NAMALWA (cell line): ENCODE results near the gene B4GAT1.
"Not testable (repeated sequence)": the region's sequence is repeated elsewhere in the genome, so short reads cannot be mapped to it uniquely, and the experiment has no call there.

ENCODE experiments used
- DNase-seq: peaks from one replicate; pipeline ENCODE4 v3.0.0-alpha.2; 2015; ENCODE audit warnings: low spot score

B4GAT1 gene

DNA sequence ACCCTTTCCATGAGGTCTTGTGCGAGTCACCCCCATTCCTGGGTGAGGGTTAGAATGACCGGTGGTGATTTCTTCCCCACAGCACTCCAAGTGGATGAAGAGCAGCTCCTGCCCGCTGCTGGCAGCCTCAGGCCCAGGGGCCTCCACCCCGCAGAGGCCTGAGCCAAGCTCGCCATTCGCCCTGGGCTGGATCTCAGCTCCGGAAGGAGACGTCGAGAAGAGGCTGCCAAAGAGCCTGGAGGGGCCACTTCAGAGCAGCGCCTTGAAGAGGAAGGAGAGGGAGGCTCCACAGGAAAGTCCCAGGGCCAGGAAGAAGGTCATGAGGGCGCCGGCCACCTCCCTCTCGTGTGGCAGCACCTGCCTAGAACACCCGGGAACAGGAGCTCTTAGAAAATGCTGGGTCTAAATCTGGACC lies 15.8 kb upstream of the B4GAT1 start:
- DNase-seq, result no peak

DNA sequence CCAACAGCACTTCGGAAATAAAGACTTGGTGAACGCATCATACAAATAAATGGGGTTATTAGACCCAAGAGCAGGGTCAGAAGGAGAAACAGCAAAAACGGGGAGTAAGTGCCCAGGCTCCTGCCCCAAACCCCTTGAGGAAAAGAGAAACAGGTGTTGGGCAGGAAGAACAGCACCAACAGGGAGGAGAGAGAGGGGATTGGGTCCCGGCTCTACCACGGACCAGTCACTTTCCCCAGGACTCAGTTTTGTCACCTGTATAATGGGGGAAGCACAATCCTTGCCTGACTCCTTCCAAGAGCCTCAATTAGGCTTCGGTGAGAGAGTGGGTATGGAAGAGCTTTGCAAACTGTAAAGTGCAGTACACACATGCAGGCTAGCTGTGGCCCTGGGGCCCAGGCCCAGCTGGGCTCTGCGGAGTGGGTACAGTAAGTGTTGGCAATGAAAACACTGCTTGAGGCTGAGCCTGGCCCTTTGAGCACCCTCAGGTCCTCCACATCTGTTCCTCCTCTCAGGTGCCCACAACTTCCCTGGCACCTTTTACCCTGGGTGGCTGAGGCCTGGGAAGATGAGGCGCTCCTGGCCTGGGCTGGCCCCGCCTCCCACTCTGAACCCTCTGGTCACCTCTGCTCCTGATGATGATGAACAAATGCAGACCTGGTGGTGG lies 15.2 kb upstream of the B4GAT1 start:
- DNase-seq, result no peak

DNA sequence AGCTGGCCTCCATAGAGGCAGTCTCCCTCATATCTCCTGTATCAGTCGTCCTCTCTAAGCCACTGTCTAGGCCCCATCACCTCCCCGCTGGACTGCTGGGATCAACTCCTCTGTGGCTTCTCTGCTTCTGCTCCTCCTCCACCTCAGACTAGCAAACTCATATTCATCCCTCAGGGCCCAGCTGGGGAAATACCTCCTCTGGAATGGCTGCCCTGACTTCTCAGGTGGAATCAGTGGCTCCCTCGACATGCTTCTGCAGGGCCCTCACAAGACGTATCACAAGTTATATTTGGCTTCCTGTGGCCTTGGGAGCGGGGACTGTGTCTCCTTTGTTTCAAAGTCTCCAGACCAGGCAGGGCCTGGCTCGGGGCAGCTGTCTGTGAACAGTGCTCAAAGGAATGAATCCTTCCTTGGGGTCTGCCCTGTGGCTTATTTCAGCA lies 14.1 kb upstream of the B4GAT1 start:
- no peak for DNase-seq

DNA sequence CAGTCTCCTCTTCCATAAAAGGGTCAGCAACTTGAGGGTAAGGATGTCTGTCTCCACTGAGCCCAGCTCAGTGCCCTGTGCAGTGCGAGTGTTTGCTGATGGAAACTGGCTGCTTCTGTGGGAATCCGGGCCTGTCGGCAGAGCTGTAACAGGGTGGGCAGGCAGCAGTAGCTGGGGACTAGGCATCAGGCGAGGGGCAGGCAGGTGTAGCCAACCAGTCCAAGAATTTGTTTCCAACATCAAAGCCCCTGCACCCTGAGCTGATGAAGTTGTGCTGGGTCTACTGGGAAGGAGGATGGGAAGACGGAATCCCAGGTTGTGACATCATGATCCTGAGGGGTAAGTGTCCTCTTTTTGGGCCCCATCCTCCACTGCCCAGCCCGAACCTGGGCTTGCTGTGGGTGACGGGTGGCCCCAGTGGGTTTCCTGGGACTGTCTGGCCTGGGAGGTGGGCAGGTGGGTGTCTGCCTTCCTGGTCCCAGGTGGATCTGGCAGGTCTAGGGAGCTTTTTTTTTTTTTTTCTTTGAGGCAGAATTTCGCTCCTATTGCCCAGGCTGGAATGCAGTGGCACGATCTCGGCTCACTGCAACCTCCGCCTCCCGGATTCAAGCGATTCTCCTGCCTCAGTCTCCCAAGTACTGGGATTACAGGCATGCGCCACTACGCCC lies 13.1 kb upstream of the B4GAT1 start:
- DNase-seq, result no peak

DNA sequence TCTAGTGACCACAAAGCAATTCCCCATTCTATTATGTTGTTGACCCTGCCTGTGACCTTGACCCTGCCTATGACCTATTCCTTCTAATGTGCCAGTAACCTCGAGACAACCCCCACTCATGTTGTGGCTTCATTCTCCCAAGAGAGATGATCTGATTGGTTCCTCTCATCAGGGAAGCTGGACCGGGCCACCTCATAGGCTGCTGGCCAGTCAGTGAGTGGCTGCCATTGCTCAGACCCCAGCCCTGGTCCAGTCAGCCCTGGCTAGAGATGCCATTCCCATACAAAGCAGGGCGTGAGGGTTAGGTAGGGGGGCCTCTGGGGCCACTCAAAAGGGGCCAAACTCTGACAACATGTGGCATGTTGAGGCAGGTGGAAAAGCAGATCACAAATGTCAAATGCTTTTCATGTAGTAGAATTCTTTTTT lies 12.2 kb upstream of the B4GAT1 start:
- DNase-seq, result no peak

DNA sequence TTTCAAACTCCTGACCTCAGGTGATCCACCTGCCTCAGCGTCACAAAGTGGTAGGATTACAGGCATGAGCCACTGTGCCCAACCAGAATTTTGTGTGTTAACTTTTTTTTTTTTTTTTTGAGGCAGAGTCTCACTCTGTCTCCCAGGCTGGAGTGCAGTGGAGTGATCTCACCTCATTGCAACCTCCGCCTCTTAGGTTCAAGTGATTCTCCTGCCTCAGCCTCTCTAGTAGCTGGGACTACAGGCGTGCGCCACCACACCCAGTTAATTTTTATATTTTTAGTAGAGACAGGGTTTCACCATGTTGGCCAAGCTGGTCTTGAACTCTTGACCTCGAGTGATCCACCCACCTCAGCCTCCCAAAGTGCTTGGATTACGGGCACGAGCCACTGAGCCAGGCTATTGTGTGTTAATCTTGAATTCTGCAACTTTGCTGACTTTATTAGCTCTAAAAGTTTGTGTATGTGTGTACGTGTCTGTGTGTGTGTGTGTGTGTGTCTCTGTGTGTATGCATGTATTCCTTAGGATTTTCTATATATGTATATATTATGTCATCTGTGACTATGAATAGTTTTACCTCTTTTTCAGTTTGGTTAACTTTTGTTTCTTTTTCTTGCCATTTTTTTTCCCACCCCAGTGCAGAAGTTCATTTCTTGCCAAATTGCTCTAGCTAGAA lies 3.3 kb upstream of the B4GAT1 start:
- DNase-seq, result not testable (repeated sequence)

DNA sequence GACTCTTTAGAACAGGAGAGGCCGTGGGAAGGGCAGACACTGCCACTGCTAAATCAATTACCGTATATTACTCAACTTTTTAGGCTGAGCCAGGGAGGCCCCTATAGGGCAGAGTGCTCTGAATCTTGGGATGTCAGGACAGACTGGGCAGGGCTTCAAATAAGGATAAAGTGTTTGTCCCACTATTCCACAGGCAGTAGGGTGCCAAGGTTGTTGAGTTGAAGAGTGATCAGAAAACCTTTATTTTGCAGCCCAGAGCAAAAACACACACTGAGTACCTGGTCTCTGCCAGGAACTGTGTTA lies 1.6 kb upstream of the B4GAT1 start:
- DNase-seq, result no peak

DNA sequence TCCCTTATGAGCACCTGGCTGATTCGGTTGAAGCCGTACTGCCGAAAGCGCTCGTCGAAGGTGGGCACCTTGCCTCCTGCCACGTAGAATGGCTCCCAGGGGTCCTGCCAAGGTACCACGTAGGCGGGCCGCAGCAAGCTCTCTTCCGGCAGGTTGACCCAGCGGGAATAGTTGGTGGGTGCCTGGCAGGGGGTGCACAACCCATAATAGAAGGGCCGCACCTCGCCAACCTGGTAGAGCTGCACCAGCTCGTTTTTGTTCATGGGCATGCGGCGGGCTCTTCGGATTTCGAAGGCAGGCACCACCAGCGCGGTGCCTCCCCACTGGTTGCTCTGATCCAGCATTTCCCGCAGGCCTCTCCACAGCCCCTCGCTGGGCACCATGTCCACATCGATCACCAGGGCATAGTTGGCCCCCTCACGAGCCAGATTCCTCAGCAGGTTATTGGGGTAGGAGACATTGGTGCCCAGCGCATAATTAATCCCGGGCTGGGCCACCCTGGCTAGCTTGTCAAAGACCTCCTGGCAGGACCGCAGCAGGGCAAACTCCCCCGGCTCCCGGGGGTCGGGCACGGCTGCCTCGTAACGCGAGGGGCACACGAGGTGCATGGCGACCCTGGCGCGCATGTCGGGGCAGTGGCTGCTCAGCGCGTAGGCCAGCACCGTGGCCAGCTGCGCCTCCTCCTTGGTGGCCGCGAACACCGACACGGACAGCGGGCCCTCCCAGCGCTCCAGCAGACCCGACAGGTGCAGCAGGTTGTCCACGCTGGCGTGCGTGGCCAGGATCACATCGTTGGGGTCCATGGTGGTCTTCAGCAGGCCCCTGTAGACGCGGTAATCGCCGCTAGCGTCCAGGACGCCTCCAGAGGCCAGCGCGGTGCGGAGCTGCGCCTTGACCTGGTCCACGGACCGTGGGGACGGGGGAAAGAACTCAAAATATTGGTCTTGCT lies 679 bp downstream of the B4GAT1 start:
- no peak for DNase-seq

DNA sequence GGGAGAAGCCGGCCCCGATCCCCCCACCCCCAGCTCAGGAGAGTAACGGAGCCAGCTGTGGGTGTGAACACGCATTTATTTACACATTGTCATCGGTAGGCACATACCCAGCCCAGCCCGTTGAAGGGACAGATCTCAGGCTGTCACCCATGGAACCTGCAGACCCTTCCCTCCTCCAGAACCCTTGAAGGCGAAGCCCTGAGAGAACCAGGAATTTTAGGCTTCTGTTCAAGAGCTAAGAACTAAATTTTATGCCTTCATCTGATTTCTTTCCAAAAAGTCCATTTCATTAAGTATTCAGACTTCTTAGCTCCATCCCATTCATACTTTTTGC lies 2.1 kb downstream of the B4GAT1 start:
- no peak for DNase-seq

DNA sequence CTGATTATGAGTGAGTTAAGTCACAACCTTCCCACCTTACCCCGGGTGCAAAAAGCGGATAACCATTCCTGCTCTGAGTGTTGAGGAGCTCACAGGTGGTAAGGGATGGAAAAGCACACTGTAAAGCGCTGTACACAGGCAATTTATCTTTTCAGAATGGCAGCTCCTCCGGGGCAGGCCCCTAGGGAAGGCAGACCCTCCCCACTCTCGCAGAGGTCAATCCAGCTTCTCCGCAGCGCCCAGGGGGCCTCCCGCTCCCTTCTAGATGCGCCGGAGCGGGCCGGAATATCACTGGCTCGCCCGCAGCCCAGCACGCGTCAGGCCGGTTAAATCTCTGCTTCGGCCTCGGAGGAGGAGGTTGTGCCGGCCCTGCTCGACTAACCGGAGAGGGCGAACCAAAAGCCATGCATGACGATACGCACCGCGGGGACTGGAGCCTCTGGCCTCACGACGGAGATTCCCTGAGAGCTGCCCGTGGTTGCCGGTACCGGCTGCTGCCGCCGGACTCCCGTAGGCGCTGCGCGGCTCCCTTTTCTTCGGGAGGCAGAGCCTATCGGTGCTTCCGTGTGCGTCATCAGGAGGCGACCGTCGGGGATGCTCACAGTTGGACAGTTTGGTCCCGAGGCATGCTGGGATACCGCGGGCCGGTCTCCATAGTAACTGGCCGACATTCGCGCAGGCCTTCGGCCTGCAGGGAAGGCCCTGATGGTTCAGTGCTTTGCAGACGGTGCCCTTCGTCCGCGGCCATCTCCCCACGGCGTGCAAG lies 2.7 kb downstream of the B4GAT1 start, which contains the start of gene BRMS1:
TSS of gene BRMS1 (minus strand) at position 555 of the 766 bp plus-strand sequence. CDS start 2,870 bp downstream, outside the sequence.
- DNase-seq, result peak; percentile 97

DNA sequence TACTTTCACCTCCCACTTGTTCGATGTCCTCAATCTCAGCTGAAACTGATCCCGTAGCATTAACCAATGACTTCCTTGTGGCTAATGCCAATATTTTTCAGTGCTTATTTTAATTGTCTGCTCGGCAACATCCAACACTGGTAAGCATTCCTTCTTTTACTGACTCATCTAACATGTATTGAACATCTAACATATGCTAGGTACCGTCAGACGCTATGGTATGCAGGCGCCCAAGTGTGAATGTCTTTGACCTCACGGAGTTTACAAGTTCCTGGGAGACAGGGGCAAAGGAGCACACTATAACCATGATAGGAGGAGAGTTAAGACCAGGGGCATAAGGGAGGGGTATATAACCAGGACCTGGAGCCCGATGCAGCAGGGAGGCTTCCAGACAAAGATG lies 4.3 kb downstream of the B4GAT1 start:
- DNase-seq, result no peak

DNA sequence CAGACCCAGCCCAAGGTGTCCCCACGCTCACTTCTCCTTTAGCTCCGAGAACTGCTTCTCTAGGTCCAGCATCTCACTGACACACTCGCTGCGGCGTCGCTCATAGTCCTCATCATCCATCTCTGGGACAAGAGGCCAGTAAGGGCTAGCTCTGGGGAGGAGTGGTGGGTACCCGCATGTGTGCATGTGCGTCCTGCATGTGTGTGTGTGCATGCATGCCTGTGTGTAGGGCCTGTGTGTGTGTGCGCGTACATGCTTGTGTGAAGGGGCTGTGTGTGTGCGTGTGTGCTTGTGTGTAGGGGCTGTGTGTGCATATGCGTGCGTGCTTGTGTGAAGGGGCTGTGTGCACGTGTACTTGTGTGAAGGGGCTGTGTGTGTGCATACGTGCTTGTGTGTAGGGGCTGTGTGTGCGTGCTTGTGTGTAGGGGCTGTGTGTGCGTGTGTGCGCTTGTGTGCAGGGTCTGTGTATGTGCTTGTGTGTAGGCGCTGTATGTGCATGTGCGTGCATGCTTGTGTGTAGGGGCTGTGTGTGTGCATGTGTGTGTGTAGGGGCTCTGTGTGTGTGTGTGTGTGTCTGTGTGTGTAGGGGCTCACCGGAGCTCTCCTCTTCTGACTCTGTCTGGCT lies 5.8 kb downstream of the B4GAT1 start:
- DNase-seq, result no peak

DNA sequence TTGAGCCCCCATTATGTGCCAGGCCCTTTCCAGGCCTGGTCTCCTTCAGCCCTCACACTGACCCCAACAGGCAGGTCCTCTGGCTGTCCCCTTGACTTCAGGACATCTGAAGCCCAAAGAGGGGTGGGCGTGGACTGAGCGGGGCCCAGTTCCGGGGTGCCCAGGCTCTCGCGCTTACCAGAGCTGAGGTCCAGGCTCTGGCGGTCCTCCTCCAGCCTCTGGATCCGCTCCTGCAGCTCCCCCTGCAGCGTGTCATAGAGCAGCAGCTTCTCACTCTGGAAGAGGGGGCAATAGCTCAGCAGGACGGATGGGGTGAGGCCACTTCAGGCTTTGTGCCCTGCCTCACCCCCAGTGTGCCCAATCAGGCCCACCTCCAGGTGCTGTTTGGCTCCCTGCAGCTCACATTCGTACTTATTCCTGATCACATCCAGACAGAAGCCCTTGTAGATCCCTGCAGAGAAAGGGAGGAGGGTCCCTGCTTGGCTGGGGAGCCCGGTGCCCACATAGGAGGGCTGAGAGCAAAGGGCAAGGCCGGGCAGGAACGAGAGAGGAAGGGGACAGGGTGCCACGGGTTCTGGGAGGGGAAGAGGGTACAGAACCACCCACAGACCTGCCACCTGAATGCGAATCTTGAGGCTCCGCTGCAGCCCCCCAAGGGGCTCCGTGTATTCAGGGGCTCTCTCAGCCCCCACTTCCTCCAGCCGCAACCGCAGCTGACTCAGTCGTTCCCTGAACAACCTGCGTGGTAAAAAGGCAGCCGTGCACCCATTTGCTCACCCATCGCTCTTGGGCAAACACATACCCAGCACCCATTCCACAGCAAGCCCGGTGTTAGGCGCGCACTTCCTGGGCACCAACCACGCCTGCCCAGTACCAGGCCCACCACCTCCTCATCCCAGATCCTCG lies 6.6 kb downstream of the B4GAT1 start:
- DNase-seq, result no peak

DNA sequence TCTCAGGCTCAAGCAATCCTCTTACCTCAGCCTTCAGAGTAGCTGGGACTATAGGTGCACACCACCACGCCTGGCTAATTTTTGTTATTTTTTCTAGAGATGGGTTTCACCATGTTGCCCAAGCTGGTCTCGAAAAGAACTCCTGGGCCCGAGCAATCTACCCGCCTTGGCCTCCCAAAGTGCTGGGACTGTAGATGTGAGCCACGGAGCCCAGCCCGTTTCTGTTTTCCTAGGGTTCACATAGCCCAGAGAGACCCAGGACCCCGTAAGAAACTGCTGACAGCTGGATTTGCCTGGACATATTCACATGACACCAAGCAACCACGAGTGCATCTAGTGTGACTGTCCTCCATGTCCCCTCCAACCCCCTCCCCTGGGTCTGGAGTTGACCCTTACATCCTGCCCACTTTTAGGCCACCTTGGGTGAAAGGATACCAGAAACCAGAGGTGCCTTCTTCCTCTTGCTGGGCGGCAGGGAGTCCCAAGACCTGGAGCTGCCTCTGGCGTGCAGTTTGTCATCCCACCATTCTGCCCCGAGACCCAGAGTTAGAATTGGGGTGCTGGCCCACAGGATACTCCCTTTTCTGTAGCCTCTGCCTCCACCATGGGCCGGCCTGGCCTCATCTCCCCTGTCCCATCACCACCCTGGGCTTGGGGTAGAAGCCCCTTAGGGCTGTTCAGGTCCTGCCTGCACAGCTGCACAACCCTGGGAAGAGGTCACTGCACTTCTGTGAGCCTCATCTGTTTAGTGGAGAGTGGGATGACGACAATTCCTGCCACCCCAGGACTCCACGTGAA lies 7.5 kb downstream of the B4GAT1 start:
- DNase-seq, result no peak

DNA sequence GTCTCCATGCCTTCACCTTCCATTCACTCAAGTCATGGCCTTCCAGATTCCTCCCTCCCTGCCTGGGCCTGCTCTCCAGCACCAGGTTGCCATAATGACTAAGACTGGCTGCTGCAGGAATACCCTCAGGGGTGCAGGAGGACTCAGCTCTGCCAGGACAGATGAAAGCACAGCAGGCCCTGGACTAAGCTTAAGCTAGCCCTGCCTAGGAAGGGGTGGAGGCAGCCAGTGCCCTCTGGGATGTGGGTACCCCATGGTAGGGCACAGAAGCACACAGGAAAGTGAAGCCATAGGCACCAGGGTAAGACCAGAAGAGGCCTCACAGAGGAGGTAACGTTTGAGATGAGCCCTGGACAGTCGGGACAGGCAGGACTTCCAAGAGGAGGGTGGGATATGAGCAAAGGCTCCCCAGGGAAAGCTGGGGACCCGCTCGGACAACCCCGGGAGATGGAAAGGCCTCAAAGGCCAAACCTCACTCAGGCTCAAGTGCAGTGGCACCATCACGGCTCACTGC lies 8.2 kb downstream of the B4GAT1 start:
- DNase-seq, result no peak

DNA sequence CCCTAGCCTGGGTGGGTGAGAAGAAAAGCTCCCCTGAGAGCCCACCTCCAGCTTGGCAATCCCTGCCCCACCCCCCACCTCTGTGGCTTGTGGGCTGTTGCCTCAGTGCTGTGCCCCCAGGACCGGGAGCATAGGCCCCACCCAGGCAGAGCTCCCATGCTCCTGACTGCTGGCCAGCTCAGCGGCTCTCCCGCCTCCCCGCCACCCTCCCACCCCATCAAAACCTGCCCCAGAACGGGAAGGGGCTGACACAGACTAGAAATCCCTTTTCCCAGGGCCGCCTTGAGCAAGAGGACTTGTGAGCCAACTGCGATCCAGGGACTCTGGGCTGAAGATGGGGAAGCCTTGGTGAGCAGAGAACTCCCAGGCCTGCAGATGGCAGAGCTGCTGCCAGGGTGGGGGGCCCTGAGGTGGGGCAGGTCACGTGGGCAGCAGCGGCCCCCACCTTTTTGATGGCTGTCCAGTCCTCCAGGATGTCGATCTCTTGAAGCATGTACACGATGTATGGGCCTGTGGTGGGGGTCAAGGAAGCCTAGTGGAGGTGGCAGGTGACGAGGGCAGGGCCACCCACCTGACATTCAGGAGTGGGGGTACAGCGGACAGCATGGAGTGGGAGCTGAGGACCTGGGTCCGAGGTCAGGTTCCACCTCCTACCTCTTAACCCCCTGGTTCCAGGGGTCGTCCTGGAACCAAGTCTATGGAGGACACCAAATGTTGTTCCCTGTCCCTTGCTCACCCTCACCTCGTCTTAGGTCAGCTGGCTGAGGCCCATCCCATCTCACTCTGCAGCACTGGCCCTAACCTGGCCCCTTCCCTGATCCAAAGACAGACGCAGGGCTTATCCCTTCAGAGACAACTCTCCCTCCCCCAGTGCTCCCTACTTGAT lies 8.9 kb downstream of the B4GAT1 start:
- no peak for DNase-seq

DNA sequence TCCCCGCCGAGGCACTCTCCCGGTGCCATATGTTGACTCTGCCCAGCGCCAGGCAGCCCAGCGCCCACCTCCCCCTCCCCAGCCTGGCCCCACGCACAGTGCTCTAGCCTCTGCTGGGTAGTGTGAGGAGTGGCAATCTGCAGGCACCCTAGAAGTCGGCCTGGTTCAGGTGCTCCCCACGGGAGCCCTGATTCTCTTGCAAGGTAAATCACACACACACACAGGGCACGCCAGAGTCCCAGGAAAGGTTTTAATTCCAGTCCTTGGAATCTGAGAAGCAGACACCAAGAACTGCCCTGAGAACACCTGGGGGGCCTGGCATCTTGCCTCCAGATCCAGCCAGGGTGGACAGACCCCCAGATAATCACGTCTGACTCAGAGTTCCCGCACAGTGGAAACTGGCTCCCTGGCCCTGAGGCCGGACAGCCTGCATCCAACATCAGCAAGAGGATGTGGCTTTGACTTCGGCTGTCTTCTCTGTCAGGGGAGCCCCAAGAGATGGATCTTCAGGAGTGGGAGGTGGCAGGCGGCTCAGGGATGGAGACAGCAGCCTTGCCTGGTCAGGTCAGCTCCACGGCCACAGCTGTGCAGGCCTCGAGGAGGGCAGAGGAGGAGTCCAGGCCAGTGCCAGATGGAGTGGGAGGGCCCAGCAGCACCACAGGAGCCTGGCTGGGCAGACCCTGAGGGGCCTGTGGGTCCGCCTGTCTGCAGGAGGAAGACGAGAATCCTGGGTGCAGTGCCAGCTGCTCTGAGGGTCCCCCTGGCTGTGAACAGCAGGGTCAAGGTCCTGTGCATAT lies 10.1 kb downstream of the B4GAT1 start:
- DNase-seq, result no peak
